HEK293 (cell line): ENCODE measurements around the gene SMIM29.
A peak's percentile ranks its signal among the peaks of the same experiment; 100 is the strongest.

ENCODE experiments used
- PRDM6 ChIP-seq: fragments of 450-650 bp; formaldehyde crosslinking; IDR thresholded peaks from 2 replicates; pipeline ENCODE4 v1.5.1; 2017; ENCODE audit warnings: missing biosample characterization, missing genetic modification characterization
- YY2 ChIP-seq: fragments of 450-650 bp; formaldehyde crosslinking; IDR thresholded peaks from 2 replicates; pipeline ENCODE4 v1.5.1; 2016; ENCODE audit warnings: missing biosample characterization, missing genetic modification characterization
- ZBTB1 ChIP-seq: fragments of 450-650 bp; formaldehyde crosslinking; IDR thresholded peaks from 2 replicates; pipeline ENCODE4 v1.5.1; 2016; ENCODE audit warnings: missing biosample characterization, missing genetic modification characterization
- ZBTB10 ChIP-seq: fragments of 450-650 bp; formaldehyde crosslinking; IDR thresholded peaks from 2 replicates; pipeline ENCODE4 v1.5.1; 2016; ENCODE audit warnings: missing biosample characterization, missing genetic modification characterization
- ZBTB6 ChIP-seq: fragments of 450-650 bp; formaldehyde crosslinking; IDR thresholded peaks from 2 replicates; pipeline ENCODE4 v1.5.1; 2017; ENCODE audit warnings: missing biosample characterization, missing genetic modification characterization
- ZFP37 ChIP-seq: fragments of 450-650 bp; formaldehyde crosslinking; IDR thresholded peaks from 2 replicates; pipeline ENCODE4 v1.5.1; 2016; ENCODE audit warnings: missing biosample characterization, missing genetic modification characterization
- ZNF18 ChIP-seq: fragments of 450-650 bp; formaldehyde crosslinking; IDR thresholded peaks from 2 replicates; pipeline ENCODE4 v1.5.1; 2016; ENCODE audit warnings: missing biosample characterization, missing genetic modification characterization
- ZNF280D ChIP-seq: fragments of 450-650 bp; formaldehyde crosslinking; IDR thresholded peaks from 2 replicates; pipeline ENCODE4 v1.5.1; 2016; ENCODE audit warnings: missing biosample characterization, missing genetic modification characterization
- ZNF324 ChIP-seq: fragments of 450-650 bp; formaldehyde crosslinking; IDR thresholded peaks from 2 replicates; pipeline ENCODE4 v1.5.1; 2016; ENCODE audit warnings: missing biosample characterization, missing genetic modification characterization
- ZNF501 ChIP-seq: fragments of 450-650 bp; formaldehyde crosslinking; IDR thresholded peaks from 2 replicates; pipeline ENCODE4 v1.5.1; 2016; ENCODE audit warnings: missing biosample characterization, missing genetic modification characterization
- ZNF549 ChIP-seq: fragments of 450-650 bp; IDR thresholded peaks from 2 replicates; pipeline ENCODE4 v1.5.1; 2018; ENCODE audit warnings: missing biosample characterization, missing genetic modification characterization, mild to moderate bottlenecking, inconsistent platforms, moderate library complexity
- ZNF585B ChIP-seq: fragments of 450-650 bp; formaldehyde crosslinking; IDR thresholded peaks from 2 replicates; pipeline ENCODE4 v1.5.1; 2016; ENCODE audit warnings: missing biosample characterization, missing genetic modification characterization
- ZNF600 ChIP-seq: fragments of 450-650 bp; formaldehyde crosslinking; IDR thresholded peaks from 2 replicates; pipeline ENCODE4 v1.5.1; 2016; ENCODE audit warnings: missing biosample characterization, missing genetic modification characterization
- ZNF610 ChIP-seq: fragments of 450-650 bp; formaldehyde crosslinking; IDR thresholded peaks from 2 replicates; pipeline ENCODE4 v1.5.1; 2016; ENCODE audit warnings: missing biosample characterization, missing genetic modification characterization, borderline replicate concordance
- ZNF664 ChIP-seq: fragments of 450-650 bp; formaldehyde crosslinking; IDR thresholded peaks from 2 replicates; pipeline ENCODE4 v1.5.1; 2016; ENCODE audit warnings: missing biosample characterization, missing genetic modification characterization
- ZNF791 ChIP-seq: fragments of 450-650 bp; formaldehyde crosslinking; IDR thresholded peaks from 2 replicates; pipeline ENCODE4 v1.5.1; 2016; ENCODE audit warnings: missing biosample characterization, missing genetic modification characterization
- ZSCAN4 ChIP-seq: fragments of 450-650 bp; formaldehyde crosslinking; IDR thresholded peaks from 2 replicates; pipeline ENCODE4 v1.5.1; 2017; ENCODE audit warnings: missing biosample characterization, missing genetic modification characterization

The SMIM29 gene

GRCh38 chr6:34237722-34238584, 10.9 kb downstream of the SMIM29 start (continued):
- TF ChIP-seq ZNF549 (tag by site-specific recombination) (no peak), ZFP37 (tag by site-specific recombination) (no peak), ZBTB6 (tag by site-specific recombination) (no peak), ZNF585B (tag by site-specific recombination) (no peak), ZNF324 (tag by site-specific recombination) (0 out of 2 replicates have a peak, but pooled peaks have one; percentile 42), YY2 (tag by site-specific recombination) (no peak), ZNF501 (tag by site-specific recombination) (0 out of 2 replicates have a peak, but pooled peaks have one; percentile 19), ZSCAN4 (tag by site-specific recombination) (no peak), ZNF610 (tag by site-specific recombination) (no peak), ZBTB1 (tag by site-specific recombination) (no peak), ZNF18 (tag by site-specific recombination) (no peak), ZNF280D (no peak), PRDM6 (tag by site-specific recombination) (no peak), ZNF664 (tag by site-specific recombination) (no peak), ZNF600 (tag by site-specific recombination) (no peak), ZBTB10 (tag by site-specific recombination) (peak; percentile 87), ZNF791 (no peak)
